Dedifferentiated amniotic fluid mesenchymal stem cell (primary cell): ENCODE data around the gene STMN3.
"Not testable (repeated sequence)": the region's sequence is repeated elsewhere in the genome, so short reads cannot be mapped to it uniquely, and the experiment has no call there.

Source experiments
- DNase-seq: peaks from one replicate; pipeline ENCODE4 v3.0.0-alpha.2; 2016; ENCODE audit errors: extremely low spot score

Gene STMN3

GRCh38 chr20:63636752-63637628 lies 16.2 kb downstream of the STMN3 start:
- DNase-seq, result no peak

- DNase-seq, result no peak
Measured at GRCh38 chr20:63635431-63636141, 17.6 kb downstream of the STMN3 start.

GRCh38 chr20:63633732-63634131 lies 19.5 kb downstream of the STMN3 start:
- no peak for DNase-seq

GRCh38 chr20:63631426-63631825 lies 21.8 kb downstream of the STMN3 start:
- not testable (repeated sequence) for DNase-seq

GRCh38 chr20:63630956-63631355 lies 22.3 kb downstream of the STMN3 start:
- DNase-seq, result not testable (repeated sequence)

- DNase-seq, result no peak
Measured at GRCh38 chr20:63628246-63628975, 24.8 kb downstream of the STMN3 start.

- no peak for DNase-seq
Measured at GRCh38 chr20:63627751-63628245, 25.4 kb downstream of the STMN3 start.

- DNase-seq, result peak; percentile 89
Measured at GRCh38 chr20:63627129-63627750, 26.0 kb downstream of the STMN3 start.

- peak; percentile 17 for DNase-seq
Measured at GRCh38 chr20:63626424-63627128, 26.6 kb downstream of the STMN3 start, which contains the start of gene GMEB2. TSS of gene GMEB2 (minus strand) at chr20:63627101. CDS start at chr20:63619397, 7,704 bp downstream.

GRCh38 chr20:63625771-63626423 lies 27.3 kb downstream of the STMN3 start:
- DNase-seq, result no peak

- DNase-seq, result no peak
Measured at GRCh38 chr20:63624486-63624885, 28.7 kb downstream of the STMN3 start.

- no peak for DNase-seq
Measured at GRCh38 chr20:63622732-63623131, 30.5 kb downstream of the STMN3 start.

GRCh38 chr20:63622096-63622495 lies 31.1 kb downstream of the STMN3 start:
- DNase-seq, result no peak

GRCh38 chr20:63620991-63621390 lies 32.2 kb downstream of the STMN3 start:
- DNase-seq, result no peak

- no peak for DNase-seq
Measured at GRCh38 chr20:63619505-63619904, 33.7 kb downstream of the STMN3 start.

- no peak for DNase-seq
Measured at GRCh38 chr20:63619086-63619485, 34.1 kb downstream of the STMN3 start.

GRCh38 chr20:63618291-63618980 lies 34.8 kb downstream of the STMN3 start:
- DNase-seq, result no peak

- no peak for DNase-seq
Measured at GRCh38 chr20:63617876-63618265, 35.4 kb downstream of the STMN3 start.

GRCh38 chr20:63617092-63617875 lies 35.9 kb downstream of the STMN3 start:
- no peak for DNase-seq
